Measurements from ENCODE around the gene MB.

DNA sequence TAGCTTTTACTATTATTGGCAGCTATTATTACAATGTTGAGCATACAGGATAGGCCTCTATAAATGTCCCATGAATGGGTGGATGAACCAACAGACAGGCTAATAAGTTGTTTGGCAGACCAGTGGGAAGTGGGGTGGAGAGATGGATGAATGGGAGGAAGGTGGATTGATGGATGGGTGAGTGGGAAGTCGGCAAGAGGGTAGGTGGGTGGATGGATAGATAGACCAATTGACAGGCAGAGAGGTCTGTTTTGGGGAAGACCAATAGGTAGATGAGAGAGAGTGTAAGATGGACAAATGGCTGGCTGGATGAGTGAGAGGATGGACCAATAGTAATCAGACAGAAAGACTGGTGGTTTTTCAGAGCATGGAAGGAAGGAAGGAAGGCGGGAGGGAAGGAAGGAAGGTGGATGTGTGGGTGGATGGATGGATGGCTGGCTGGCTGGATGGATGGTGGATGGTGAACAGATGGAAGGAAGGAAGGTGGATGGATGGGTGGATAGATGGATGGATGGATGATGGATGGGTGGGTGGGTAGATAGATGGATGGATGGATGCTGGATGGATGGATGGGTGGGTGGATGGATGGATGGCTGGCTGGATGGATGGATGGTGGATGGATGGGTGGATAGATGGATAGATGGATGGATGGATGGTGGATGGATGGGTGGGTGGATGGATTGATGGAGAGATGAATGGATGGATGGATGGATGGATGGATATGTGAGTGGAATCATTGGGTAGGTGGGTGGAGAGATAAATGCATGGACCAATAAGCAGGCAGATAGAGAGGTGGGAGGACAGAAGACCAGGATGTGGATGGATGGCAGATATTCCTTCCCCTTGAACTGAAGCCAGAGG lies 39.1 kb downstream of the MB start:
- TF ChIP-seq JUN (IDR thresholded peaks at IDR 0.05) (no peak), MAZ (IDR thresholded peaks at IDR 0.05; ENCODE audit: borderline replicate concordance, low read depth, low read length) (no peak), CBX8 (IDR thresholded peaks at IDR 0.05) (no peak), RCOR1 (IDR thresholded peaks at IDR 0.05; ENCODE audit: low read depth, low read length) (no peak), MAFK (IDR thresholded peaks at IDR 0.05; ENCODE audit: partially characterized antibody) (no peak), POLR2A (IDR thresholded peaks at IDR 0.05; ENCODE audit: low read length) (no peak), CEBPB (IDR thresholded peaks at IDR 0.05) (no peak), POLR2AphosphoS2 (conservative IDR thresholded peaks at IDR 0.05; ENCODE audit: low read length) (no peak)
- TF ChIP-seq, protein P1, sequence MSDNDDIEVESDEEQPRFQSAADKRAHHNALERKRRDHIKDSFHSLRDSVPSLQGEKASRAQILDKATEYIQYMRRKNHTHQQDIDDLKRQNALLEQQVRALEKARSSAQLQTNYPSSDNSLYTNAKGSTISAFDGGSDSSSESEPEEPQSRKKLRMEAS (IDR thresholded peaks at IDR 0.05): no peak
- TF ChIP-seq, protein P2, sequence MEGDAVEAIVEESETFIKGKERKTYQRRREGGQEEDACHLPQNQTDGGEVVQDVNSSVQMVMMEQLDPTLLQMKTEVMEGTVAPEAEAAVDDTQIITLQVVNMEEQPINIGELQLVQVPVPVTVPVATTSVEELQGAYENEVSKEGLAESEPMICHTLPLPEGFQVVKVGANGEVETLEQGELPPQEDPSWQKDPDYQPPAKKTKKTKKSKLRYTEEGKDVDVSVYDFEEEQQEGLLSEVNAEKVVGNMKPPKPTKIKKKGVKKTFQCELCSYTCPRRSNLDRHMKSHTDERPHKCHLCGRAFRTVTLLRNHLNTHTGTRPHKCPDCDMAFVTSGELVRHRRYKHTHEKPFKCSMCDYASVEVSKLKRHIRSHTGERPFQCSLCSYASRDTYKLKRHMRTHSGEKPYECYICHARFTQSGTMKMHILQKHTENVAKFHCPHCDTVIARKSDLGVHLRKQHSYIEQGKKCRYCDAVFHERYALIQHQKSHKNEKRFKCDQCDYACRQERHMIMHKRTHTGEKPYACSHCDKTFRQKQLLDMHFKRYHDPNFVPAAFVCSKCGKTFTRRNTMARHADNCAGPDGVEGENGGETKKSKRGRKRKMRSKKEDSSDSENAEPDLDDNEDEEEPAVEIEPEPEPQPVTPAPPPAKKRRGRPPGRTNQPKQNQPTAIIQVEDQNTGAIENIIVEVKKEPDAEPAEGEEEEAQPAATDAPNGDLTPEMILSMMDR (IDR thresholded peaks at IDR 0.05): no peak
- TF ChIP-seq, protein P3, sequence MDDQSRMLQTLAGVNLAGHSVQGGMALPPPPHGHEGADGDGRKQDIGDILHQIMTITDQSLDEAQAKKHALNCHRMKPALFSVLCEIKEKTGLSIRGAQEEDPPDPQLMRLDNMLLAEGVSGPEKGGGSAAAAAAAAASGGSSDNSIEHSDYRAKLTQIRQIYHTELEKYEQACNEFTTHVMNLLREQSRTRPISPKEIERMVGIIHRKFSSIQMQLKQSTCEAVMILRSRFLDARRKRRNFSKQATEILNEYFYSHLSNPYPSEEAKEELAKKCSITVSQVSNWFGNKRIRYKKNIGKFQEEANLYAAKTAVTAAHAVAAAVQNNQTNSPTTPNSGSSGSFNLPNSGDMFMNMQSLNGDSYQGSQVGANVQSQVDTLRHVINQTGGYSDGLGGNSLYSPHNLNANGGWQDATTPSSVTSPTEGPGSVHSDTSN (IDR thresholded peaks at IDR 0.05): no peak
- TF ChIP-seq, protein P4, sequence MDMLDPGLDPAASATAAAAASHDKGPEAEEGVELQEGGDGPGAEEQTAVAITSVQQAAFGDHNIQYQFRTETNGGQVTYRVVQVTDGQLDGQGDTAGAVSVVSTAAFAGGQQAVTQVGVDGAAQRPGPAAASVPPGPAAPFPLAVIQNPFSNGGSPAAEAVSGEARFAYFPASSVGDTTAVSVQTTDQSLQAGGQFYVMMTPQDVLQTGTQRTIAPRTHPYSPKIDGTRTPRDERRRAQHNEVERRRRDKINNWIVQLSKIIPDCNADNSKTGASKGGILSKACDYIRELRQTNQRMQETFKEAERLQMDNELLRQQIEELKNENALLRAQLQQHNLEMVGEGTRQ (IDR thresholded peaks at IDR 0.05): no peak
- TF ChIP-seq, protein P5, sequence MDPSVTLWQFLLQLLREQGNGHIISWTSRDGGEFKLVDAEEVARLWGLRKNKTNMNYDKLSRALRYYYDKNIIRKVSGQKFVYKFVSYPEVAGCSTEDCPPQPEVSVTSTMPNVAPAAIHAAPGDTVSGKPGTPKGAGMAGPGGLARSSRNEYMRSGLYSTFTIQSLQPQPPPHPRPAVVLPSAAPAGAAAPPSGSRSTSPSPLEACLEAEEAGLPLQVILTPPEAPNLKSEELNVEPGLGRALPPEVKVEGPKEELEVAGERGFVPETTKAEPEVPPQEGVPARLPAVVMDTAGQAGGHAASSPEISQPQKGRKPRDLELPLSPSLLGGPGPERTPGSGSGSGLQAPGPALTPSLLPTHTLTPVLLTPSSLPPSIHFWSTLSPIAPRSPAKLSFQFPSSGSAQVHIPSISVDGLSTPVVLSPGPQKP (IDR thresholded peaks at IDR 0.05; ENCODE audit: low read depth, low read length): no peak
